Measurements from ENCODE around the gene HIPK3. TPM values are rescaled to one million over a fixed set of nuclear protein-coding genes. Genes with fewer than 3 reads are reported as not detected.

HIPK3 gene
- total and polyA plus RNA-seq, 9 of the 15 experiments (the other 6 are each of a cell fraction or from before 2014, with no cell fraction given) = 2.3 to 19.6 (median 7.5) TPM

DNA sequence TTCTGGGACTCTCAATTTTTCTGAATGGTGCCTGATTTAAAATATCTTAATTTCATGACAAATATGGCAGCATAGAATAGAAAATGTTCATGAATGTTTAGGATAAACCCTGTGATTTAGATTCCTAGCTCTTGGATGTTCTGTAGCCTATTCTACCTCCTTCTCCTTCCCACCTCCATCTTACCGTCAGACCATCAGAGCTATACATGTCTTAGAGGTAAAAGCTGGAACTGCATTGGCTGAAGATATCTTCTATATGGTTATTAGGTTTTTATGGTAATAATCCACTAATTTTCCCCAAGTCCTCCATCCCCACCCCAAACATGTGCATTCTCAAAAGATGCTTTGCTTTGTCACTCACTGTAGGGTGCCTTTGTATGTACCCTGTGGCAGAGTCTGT, 49.0 kb upstream of the HIPK3 start:
- no peak for TF ChIP-seq U2AF1 (optimal IDR thresholded peaks at IDR 0.05; ENCODE audit: low read depth, low read length)
- no peak for TF ChIP-seq ZNF764 (CRISPR knock-in tag; IDR thresholded peaks at IDR 0.05; ENCODE audit: low read depth)
- Histone ChIP-seq H4K20me1 (replicated peaks; ENCODE audit: control insufficient read depth, insufficient read depth, low read length) (no peaks in the 10 kb centered on the region), H3K27ac (ENCODE audit: extremely low read depth, low read depth, low read length) (no peak overlapping the region), H3K4me1 (replicated peaks in 1 of 2; ENCODE audit: control insufficient read depth in 2 of 2, insufficient read depth in 2 of 2, low read length in 2 of 2) (peaks cover 6 to 9% of the 10 kb centered on the region in 2 experiments; a peak in 4 of 5 replicates), H3K27me3 (ENCODE audit: control insufficient read depth in 2 of 2, insufficient read depth in 2 of 2, low read length in 2 of 2) (no peaks in the 10 kb centered on the region), H3K9me1 (ENCODE audit: control insufficient read depth, insufficient read depth, low read length) (no peaks in the 10 kb centered on the region), H2AFZ (ENCODE audit: low read depth, low read length) (peak overlapping the region; percentile 95), H3K36me3 (ENCODE audit: control insufficient read depth, insufficient read depth, low read length) (no peaks in the 10 kb centered on the region), H3K9ac (ENCODE audit: insufficient read depth in 1 of 2, low read depth in 2 of 2, low read length in 2 of 2) (no peak overlapping the region), H3K9me3 (replicated peaks; ENCODE audit: control insufficient read depth, insufficient read depth, low read depth, low read length) (no peaks in the 10 kb centered on the region), H3K4me3 (no peak overlapping the region), H3K79me2 (ENCODE audit: control insufficient read depth, insufficient read depth, low read length) (no peaks in the 10 kb centered on the region), H3K4me2 (ENCODE audit: insufficient read depth, low read length) (no peak overlapping the region)
- BruUV-seq (replicated peaks) = no TSS peak
- ATAC-seq = peak; percentile 74
- FAIRE-seq = peak; percentile 61
- intact Hi-C loops (cut with micrococcal nuclease) (no loop called here), in situ Hi-C loops (cut with MboI) (no loop called here)
- peak in 2 of 4 experiments; percentile 5 to 15 for DNase-seq (ENCODE audit: extremely low read depth in 1 of 4, low spot score in 3 of 4)
- WGBS (ENCODE audit: insufficient coverage, low coverage, missing lambda C conversion rate) = 38% methylated on average over 1 of the region's 1 CpG
- CTCF ChIA-PET (ENCODE audit: low intra/inter-chr PET ratio) = interaction anchor here (0.6 kb wide), 1 partner anchor 138 kb away, joined by 3 read pairs; no protein-coding TSS in a partner anchor
- POLR2A ChIA-PET = interaction anchor here (0.8 kb wide), 1 partner anchor 12 kb away, joined by 3 read pairs; no protein-coding TSS in a partner anchor

DNA sequence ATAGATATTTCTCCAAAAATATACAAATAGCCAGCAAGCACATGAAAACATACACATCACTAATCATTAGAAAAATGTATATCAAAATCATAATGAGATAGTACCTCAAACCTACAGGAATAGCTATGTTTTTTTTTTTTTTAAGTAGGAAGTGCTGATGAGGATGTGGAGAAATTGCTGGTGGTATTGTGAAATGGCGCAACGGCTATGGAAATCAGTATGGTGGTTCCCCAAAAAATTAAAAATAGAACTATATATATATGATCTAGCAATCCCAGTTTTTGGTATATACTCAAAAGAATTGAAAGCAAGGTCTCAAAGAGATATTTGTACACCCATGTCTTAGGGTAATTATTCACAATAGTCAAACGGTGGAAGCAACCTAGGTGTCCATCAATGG, 46.0 kb upstream of the HIPK3 start:
- 56% methylated on average over 3 of the region's 3 CpGs for WGBS (ENCODE audit: insufficient coverage, low coverage, missing lambda C conversion rate)
- H3K9ac ChIP-seq (ENCODE audit: insufficient read depth in 1 of 2, low read depth in 2 of 2, low read length in 2 of 2) = no peak overlapping the region
- H3K9me3 ChIP-seq (replicated peaks; ENCODE audit: control insufficient read depth, insufficient read depth, low read depth, low read length) = no peaks in the 10 kb centered on the region
- no peak overlapping the region for H2AFZ ChIP-seq (ENCODE audit: low read depth, low read length)
- no peak overlapping the region for H3K4me2 ChIP-seq (ENCODE audit: insufficient read depth, low read length)
- H3K4me3 ChIP-seq = no peak overlapping the region
- no peaks in the 10 kb centered on the region for H3K27me3 ChIP-seq (ENCODE audit: control insufficient read depth in 2 of 2, insufficient read depth in 2 of 2, low read length in 2 of 2)
- H4K20me1 ChIP-seq (replicated peaks; ENCODE audit: control insufficient read depth, insufficient read depth, low read length) = no peaks in the 10 kb centered on the region
- no TSS peak for BruUV-seq (replicated peaks)
- no peak overlapping the region for H3K27ac ChIP-seq (ENCODE audit: extremely low read depth, low read depth, low read length)
- ChIA-PET POLR2A (no interaction called here), CTCF (ENCODE audit: low intra/inter-chr PET ratio) (no interaction called here)
- intact Hi-C loops (cut with micrococcal nuclease) (no loop called here), in situ Hi-C loops (cut with MboI) (no loop called here)
- no peak for DNase-seq (ENCODE audit: extremely low read depth in 1 of 4, low spot score in 3 of 4)
- no peak for ATAC-seq
- no peaks in the 10 kb centered on the region for H3K36me3 ChIP-seq (ENCODE audit: control insufficient read depth, insufficient read depth, low read length)
- H3K79me2 ChIP-seq (ENCODE audit: control insufficient read depth, insufficient read depth, low read length) = no peaks in the 10 kb centered on the region
- H3K9me1 ChIP-seq (ENCODE audit: control insufficient read depth, insufficient read depth, low read length) = no peaks in the 10 kb centered on the region
- peaks cover 6 to 9% of the 10 kb centered on the region in 2 experiments; a peak in 4 of 5 replicates for H3K4me1 ChIP-seq (replicated peaks in 1 of 2; ENCODE audit: control insufficient read depth in 2 of 2, insufficient read depth in 2 of 2, low read length in 2 of 2)
- no peak for FAIRE-seq
- TF ChIP-seq, protein P1, sequence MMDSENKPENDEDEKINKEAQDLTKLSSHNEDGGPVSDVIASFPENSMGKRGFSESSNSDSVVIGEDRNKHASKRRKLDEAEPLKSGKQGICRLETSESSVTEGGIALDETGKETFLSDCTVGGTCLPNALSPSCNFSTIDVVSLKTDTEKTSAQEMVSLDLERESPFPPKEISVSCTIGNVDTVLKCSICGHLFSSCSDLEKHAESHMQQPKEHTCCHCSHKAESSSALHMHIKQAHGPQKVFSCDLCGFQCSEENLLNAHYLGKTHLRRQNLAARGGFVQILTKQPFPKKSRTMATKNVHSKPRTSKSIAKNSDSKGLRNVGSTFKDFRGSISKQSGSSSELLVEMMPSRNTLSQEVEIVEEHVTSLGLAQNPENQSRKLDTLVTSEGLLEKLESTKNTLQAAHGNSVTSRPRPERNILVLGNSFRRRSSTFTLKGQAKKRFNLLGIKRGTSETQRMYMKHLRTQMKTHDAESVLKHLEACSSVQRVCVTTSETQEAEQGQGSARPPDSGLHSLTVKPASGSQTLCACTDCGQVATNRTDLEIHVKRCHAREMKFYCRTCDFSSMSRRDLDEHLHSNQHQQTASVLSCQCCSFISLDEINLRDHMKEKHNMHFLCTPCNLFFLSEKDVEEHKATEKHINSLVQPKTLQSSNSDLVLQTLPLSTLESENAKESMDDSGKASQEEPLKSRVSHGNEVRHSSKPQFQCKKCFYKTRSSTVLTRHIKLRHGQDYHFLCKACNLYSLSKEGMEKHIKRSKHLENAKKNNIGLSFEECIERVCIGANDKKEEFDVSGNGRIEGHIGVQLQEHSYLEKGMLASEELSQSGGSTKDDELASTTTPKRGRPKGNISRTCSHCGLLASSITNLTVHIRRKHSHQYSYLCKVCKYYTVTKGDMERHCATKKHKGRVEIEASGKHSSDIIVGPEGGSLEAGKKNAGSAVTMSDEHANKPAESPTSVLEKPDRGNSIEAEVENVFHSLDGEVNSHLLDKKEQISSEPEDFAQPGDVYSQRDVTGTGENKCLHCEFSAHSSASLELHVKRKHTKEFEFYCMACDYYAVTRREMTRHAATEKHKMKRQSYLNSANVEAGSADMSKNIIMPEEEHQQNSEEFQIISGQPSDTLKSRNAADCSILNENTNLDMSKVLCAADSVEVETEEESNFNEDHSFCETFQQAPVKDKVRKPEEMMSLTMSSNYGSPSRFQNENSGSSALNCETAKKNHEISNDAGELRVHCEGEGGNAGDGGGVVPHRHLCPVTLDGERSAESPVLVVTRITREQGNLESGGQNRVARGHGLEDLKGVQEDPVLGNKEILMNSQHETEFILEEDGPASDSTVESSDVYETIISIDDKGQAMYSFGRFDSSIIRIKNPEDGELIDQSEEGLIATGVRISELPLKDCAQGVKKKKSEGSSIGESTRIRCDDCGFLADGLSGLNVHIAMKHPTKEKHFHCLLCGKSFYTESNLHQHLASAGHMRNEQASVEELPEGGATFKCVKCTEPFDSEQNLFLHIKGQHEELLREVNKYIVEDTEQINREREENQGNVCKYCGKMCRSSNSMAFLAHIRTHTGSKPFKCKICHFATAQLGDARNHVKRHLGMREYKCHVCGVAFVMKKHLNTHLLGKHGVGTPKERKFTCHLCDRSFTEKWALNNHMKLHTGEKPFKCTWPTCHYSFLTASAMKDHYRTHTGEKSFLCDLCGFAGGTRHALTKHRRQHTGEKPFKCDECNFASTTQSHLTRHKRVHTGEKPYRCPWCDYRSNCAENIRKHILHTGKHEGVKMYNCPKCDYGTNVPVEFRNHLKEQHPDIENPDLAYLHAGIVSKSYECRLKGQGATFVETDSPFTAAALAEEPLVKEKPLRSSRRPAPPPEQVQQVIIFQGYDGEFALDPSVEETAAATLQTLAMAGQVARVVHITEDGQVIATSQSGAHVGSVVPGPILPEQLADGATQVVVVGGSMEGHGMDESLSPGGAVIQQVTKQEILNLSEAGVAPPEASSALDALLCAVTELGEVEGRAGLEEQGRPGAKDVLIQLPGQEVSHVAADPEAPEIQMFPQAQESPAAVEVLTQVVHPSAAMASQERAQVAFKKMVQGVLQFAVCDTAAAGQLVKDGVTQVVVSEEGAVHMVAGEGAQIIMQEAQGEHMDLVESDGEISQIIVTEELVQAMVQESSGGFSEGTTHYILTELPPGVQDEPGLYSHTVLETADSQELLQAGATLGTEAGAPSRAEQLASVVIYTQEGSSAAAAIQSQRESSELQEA (IDR thresholded peaks at IDR 0.05; ENCODE audit: low read depth) = no peak
